Measurements from ENCODE around the gene LAMA3.

Gene LAMA3

GRCh38 chr18:23856466-23857163 lies 167.4 kb downstream of the LAMA3 start:
- Histone ChIP-seq H3K4me2 (ENCODE audit: insufficient read depth, low read length) (no peak overlapping the region), H3K9me3 (ENCODE audit: insufficient read depth, low read length, severe bottlenecking) (no peaks in the 10 kb centered on the region), H2AFZ (ENCODE audit: low read depth, low read length) (no peak overlapping the region), H3K79me2 (ENCODE audit: insufficient read depth, low read length) (no peaks in the 10 kb centered on the region), H3K4me3 (ENCODE audit: low read depth in 1 of 2, low read length in 2 of 2) (no peak overlapping the region), H3K27ac (ENCODE audit: low read length) (no peak overlapping the region), H3K4me1 (ENCODE audit: insufficient read depth, low read length) (no peaks in the 10 kb centered on the region), H3K36me3 (ENCODE audit: insufficient read depth, low read length) (no peaks in the 10 kb centered on the region), H3K9ac (ENCODE audit: low read depth, low read length) (no peak overlapping the region), H4K20me1 (ENCODE audit: insufficient read depth, low read length) (no peaks in the 10 kb centered on the region), H3K27me3 (ENCODE audit: insufficient read depth, low read length, poor library complexity) (no peaks in the 10 kb centered on the region)
- TF ChIP-seq CTCF (IDR thresholded peaks at IDR 0.05; ENCODE audit: borderline replicate concordance, extremely low read depth, low read length, poor library complexity, severe bottlenecking) (no peak), EZH2 (IDR thresholded peaks at IDR 0.05; ENCODE audit: borderline replicate concordance, low read depth, low read length, severe bottlenecking) (no peak)
- ATAC-seq (ENCODE audit: insufficient read depth, low read depth) (no peak), DNase-seq (no peak)

- no peaks in the 10 kb centered on the region for H3K27me3 ChIP-seq (ENCODE audit: insufficient read depth, low read length, poor library complexity)
- H4K20me1 ChIP-seq (ENCODE audit: insufficient read depth, low read length), result no peaks in the 10 kb centered on the region
- no peaks in the 10 kb centered on the region for H3K4me1 ChIP-seq (ENCODE audit: insufficient read depth, low read length)
- no peak overlapping the region for H3K9ac ChIP-seq (ENCODE audit: low read depth, low read length)
- H3K27ac ChIP-seq (ENCODE audit: low read length), result no peak overlapping the region
- H2AFZ ChIP-seq (ENCODE audit: low read depth, low read length), result no peak overlapping the region
- H3K79me2 ChIP-seq (ENCODE audit: insufficient read depth, low read length), result no peaks in the 10 kb centered on the region
- TF ChIP-seq EZH2 (IDR thresholded peaks at IDR 0.05; ENCODE audit: borderline replicate concordance, low read depth, low read length, severe bottlenecking) (no peak), CTCF (IDR thresholded peaks at IDR 0.05; ENCODE audit: borderline replicate concordance, extremely low read depth, low read length, poor library complexity, severe bottlenecking) (no peak)
- DNase-seq (no peak), ATAC-seq (ENCODE audit: insufficient read depth, low read depth) (no peak)
- no peak overlapping the region for H3K4me3 ChIP-seq (ENCODE audit: low read depth in 1 of 2, low read length in 2 of 2)
- H3K36me3 ChIP-seq (ENCODE audit: insufficient read depth, low read length), result no peaks in the 10 kb centered on the region
- H3K9me3 ChIP-seq (ENCODE audit: insufficient read depth, low read length, severe bottlenecking), result no peaks in the 10 kb centered on the region
- no peak overlapping the region for H3K4me2 ChIP-seq (ENCODE audit: insufficient read depth, low read length)
Observed at GRCh38 chr18:23857164-23857552, 167.9 kb downstream of the LAMA3 start.

GRCh38 chr18:23857756-23858155 lies 168.5 kb downstream of the LAMA3 start:
- no peak for DNase-seq

More at GRCh38 chr18:23857756-23858155, 168.5 kb downstream of the LAMA3 start:
- H3K36me3 ChIP-seq (ENCODE audit: insufficient read depth, low read length), result no peaks in the 10 kb centered on the region
- no peak for ATAC-seq (ENCODE audit: insufficient read depth, low read depth)
- H2AFZ ChIP-seq (ENCODE audit: low read depth, low read length), result no peak overlapping the region
- H3K79me2 ChIP-seq (ENCODE audit: insufficient read depth, low read length), result no peaks in the 10 kb centered on the region
- no peak overlapping the region for H3K27ac ChIP-seq (ENCODE audit: low read length)
- no peak overlapping the region for H3K4me3 ChIP-seq (ENCODE audit: low read depth in 1 of 2, low read length in 2 of 2)
- H3K9me3 ChIP-seq (ENCODE audit: insufficient read depth, low read length, severe bottlenecking), result no peaks in the 10 kb centered on the region
- no peak overlapping the region for H3K4me2 ChIP-seq (ENCODE audit: insufficient read depth, low read length)
- TF ChIP-seq EZH2 (IDR thresholded peaks at IDR 0.05; ENCODE audit: borderline replicate concordance, low read depth, low read length, severe bottlenecking) (no peak), CTCF (IDR thresholded peaks at IDR 0.05; ENCODE audit: borderline replicate concordance, extremely low read depth, low read length, poor library complexity, severe bottlenecking) (no peak)
- no peaks in the 10 kb centered on the region for H3K4me1 ChIP-seq (ENCODE audit: insufficient read depth, low read length)
- no peaks in the 10 kb centered on the region for H3K27me3 ChIP-seq (ENCODE audit: insufficient read depth, low read length, poor library complexity)
- no peak overlapping the region for H3K9ac ChIP-seq (ENCODE audit: low read depth, low read length)
- no peaks in the 10 kb centered on the region for H4K20me1 ChIP-seq (ENCODE audit: insufficient read depth, low read length)

Measured in DND-41 (cell line).